Umbilical cord (tissue), 2 donors: ENCODE results near the gene PNLIPRP2. TPM values are rescaled to one million over a fixed set of nuclear protein-coding genes. Genes with fewer than 3 reads are reported as not detected.

Experiments
- DNase-seq: peaks from one replicate; pipeline ENCODE4 v3.0.0-alpha.2; 2015; ENCODE audit warnings: low spot score
- total RNA-seq: library from RNA; depleted of rRNA; stranded (reverse); fragments of >200 nt; gene quantifications from one replicate; pipeline ENCODE4 v1.2.3, GENCODE V29; 2014; ENCODE audit warnings: low replicate concordance; ENCODE audit not compliant: insufficient read depth

PNLIPRP2 gene
- total RNA-seq, 1 donor from 2014 or later = not detected

GRCh38 chr10:116683166-116683565, 62.4 kb downstream of the PNLIPRP2 start:
- no peak for DNase-seq

- no peak for DNase-seq
Measured at GRCh38 chr10:116683821-116684220, 63.1 kb downstream of the PNLIPRP2 start.

GRCh38 chr10:116684781-116685180, 64.0 kb downstream of the PNLIPRP2 start:
- DNase-seq = no peak

- DNase-seq = no peak
Measured at GRCh38 chr10:116685807-116686206, 65.1 kb downstream of the PNLIPRP2 start.

GRCh38 chr10:116686632-116687031, 65.9 kb downstream of the PNLIPRP2 start:
- DNase-seq = no peak

- no peak for DNase-seq
Measured at GRCh38 chr10:116687633-116688032, 66.9 kb downstream of the PNLIPRP2 start.

GRCh38 chr10:116688241-116688711, 67.5 kb downstream of the PNLIPRP2 start:
- no peak for DNase-seq

- DNase-seq = peak; percentile 98
Measured at GRCh38 chr10:116688741-116689495, 68.2 kb downstream of the PNLIPRP2 start.

- no peak for DNase-seq
Measured at GRCh38 chr10:116689744-116690143, 69.0 kb downstream of the PNLIPRP2 start.

GRCh38 chr10:116690356-116691322, 69.9 kb downstream of the PNLIPRP2 start:
- peak; percentile 30 for DNase-seq

- DNase-seq = no peak
Measured at GRCh38 chr10:116691635-116692034, 70.9 kb downstream of the PNLIPRP2 start.

- DNase-seq = no peak
Measured at GRCh38 chr10:116692225-116692624, 71.5 kb downstream of the PNLIPRP2 start.

- no peak for DNase-seq
Measured at GRCh38 chr10:116694243-116694926, 73.6 kb downstream of the PNLIPRP2 start.

Other genes starting within 250 kb of the PNLIPRP2 start
- gene PNLIPRP3, start 193.1 kb upstream of the PNLIPRP2 start, total RNA-seq = 0.96 TPM
- 0.72 TPM for gene PNLIP, start 75.0 kb upstream of the PNLIPRP2 start, total RNA-seq
- gene PNLIPRP1, start 30.0 kb upstream of the PNLIPRP2 start, total RNA-seq = 2.9 TPM
- 13.0 TPM for gene HSPA12A, start 121.6 kb downstream of the PNLIPRP2 start, total RNA-seq
- gene ENO4, start 228.5 kb downstream of the PNLIPRP2 start, total RNA-seq = 0.72 TPM